K562 (cell line): Measurements from ENCODE around the gene DZIP3.

ENCODE experiments used
- FOXM1 ChIP-seq, 2 experiments: fragments of 450-650 bp in 1 of 2; sonication (generic) in 1 of 2; formaldehyde crosslinking in 1 of 2; IDR thresholded peaks; 2 replicates each; pipeline versions ENCODE4 v1.6.1 to v1.9.0; 2017 to 2022; ENCODE audit warnings: low read depth in 2 of 2, mild to moderate bottlenecking in 2 of 2, missing genetic modification reagents in 1 of 2, moderate library complexity in 1 of 2
- POLR2AphosphoS5 ChIP-seq: IDR thresholded peaks from 2 replicates; pipeline ENCODE4 v1.6.1; 2011; ENCODE audit warnings: mild to moderate bottlenecking, low read depth, low read length, moderate library complexity; ENCODE audit not compliant: control insufficient read depth, insufficient read depth
- RFX5 ChIP-seq: IDR thresholded peaks from 2 replicates; pipeline ENCODE4 v1.6.1; 2011; ENCODE audit warnings: low read depth, mild to moderate bottlenecking, improper control_type of control experiment, low read length
- TF ChIP-seq, protein P1 (sequence below): sonication (generic); formaldehyde crosslinking; IDR thresholded peaks from 2 replicates; pipeline ENCODE4 v1.8.0; 2023; ENCODE audit warnings: mild to moderate bottlenecking, missing genetic modification reagents
- TF ChIP-seq, protein P2 (sequence below), 2 experiments: IDR thresholded peaks; 2 replicates each; pipeline ENCODE4 v1.6.1; 2012; ENCODE audit warnings: improper control_type of control experiment in 2 of 2, low read depth in 2 of 2, low read length in 2 of 2, borderline replicate concordance in 1 of 2
- TF ChIP-seq, protein P3 (sequence below): IDR thresholded peaks from 2 replicates; pipeline ENCODE4 v1.6.1; 2011; ENCODE audit warnings: borderline replicate concordance, low read depth, mild to moderate bottlenecking, moderate library complexity, low read length; ENCODE audit not compliant: insufficient read depth, poor library complexity, severe bottlenecking
- TF ChIP-seq, protein P4 (sequence below), 3 experiments: IDR thresholded peaks in 2 of 3; conservative IDR thresholded peaks in 1 of 3; 2 replicates each; pipeline ENCODE4 v1.5.1; 2011 to 2012; ENCODE audit warnings: low read length in 3 of 3, mild to moderate bottlenecking in 3 of 3, control low read depth in 2 of 3, improper control_type of control experiment in 1 of 3, inconsistent platforms in 1 of 3, low read depth in 1 of 3, mixed read lengths in 1 of 3, moderate library complexity in 1 of 3; ENCODE audit not compliant: insufficient read depth in 2 of 3

DNA sequence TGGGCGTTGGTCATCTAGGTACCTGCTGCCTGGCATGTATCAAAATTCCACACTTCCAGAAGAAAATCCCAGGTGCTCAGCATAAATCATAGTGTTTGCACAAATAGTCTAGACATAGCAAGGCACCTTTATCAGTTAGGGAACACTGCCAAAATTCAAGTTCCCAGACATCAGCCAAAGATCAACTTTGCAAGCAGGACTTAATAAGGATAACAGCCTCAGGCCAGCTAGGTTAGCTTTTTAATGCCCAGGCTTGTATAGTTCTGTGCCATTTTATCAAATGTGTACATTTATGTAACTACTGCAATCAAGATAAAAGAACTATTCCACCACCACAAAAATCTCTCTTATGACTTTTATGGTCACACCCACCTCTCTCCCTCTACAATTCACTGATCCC is 30.7 kb downstream of the DZIP3 start:
- TF ChIP-seq, protein P1, sequence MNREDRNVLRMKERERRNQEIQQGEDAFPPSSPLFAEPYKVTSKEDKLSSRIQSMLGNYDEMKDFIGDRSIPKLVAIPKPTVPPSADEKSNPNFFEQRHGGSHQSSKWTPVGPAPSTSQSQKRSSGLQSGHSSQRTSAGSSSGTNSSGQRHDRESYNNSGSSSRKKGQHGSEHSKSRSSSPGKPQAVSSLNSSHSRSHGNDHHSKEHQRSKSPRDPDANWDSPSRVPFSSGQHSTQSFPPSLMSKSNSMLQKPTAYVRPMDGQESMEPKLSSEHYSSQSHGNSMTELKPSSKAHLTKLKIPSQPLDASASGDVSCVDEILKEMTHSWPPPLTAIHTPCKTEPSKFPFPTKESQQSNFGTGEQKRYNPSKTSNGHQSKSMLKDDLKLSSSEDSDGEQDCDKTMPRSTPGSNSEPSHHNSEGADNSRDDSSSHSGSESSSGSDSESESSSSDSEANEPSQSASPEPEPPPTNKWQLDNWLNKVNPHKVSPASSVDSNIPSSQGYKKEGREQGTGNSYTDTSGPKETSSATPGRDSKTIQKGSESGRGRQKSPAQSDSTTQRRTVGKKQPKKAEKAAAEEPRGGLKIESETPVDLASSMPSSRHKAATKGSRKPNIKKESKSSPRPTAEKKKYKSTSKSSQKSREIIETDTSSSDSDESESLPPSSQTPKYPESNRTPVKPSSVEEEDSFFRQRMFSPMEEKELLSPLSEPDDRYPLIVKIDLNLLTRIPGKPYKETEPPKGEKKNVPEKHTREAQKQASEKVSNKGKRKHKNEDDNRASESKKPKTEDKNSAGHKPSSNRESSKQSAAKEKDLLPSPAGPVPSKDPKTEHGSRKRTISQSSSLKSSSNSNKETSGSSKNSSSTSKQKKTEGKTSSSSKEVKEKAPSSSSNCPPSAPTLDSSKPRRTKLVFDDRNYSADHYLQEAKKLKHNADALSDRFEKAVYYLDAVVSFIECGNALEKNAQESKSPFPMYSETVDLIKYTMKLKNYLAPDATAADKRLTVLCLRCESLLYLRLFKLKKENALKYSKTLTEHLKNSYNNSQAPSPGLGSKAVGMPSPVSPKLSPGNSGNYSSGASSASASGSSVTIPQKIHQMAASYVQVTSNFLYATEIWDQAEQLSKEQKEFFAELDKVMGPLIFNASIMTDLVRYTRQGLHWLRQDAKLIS (CRISPR knock-in tag): no peak
- TF ChIP-seq, protein P2, sequence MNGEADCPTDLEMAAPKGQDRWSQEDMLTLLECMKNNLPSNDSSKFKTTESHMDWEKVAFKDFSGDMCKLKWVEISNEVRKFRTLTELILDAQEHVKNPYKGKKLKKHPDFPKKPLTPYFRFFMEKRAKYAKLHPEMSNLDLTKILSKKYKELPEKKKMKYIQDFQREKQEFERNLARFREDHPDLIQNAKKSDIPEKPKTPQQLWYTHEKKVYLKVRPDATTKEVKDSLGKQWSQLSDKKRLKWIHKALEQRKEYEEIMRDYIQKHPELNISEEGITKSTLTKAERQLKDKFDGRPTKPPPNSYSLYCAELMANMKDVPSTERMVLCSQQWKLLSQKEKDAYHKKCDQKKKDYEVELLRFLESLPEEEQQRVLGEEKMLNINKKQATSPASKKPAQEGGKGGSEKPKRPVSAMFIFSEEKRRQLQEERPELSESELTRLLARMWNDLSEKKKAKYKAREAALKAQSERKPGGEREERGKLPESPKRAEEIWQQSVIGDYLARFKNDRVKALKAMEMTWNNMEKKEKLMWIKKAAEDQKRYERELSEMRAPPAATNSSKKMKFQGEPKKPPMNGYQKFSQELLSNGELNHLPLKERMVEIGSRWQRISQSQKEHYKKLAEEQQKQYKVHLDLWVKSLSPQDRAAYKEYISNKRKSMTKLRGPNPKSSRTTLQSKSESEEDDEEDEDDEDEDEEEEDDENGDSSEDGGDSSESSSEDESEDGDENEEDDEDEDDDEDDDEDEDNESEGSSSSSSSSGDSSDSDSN (IDR thresholded peaks at IDR 0.05; ENCODE audit: borderline replicate concordance in 1 of 2, low read depth in 2 of 2, low read length in 2 of 2): no peak
- no peak for TF ChIP-seq POLR2AphosphoS5
- TF ChIP-seq RFX5: no peak
- TF ChIP-seq, protein P3, sequence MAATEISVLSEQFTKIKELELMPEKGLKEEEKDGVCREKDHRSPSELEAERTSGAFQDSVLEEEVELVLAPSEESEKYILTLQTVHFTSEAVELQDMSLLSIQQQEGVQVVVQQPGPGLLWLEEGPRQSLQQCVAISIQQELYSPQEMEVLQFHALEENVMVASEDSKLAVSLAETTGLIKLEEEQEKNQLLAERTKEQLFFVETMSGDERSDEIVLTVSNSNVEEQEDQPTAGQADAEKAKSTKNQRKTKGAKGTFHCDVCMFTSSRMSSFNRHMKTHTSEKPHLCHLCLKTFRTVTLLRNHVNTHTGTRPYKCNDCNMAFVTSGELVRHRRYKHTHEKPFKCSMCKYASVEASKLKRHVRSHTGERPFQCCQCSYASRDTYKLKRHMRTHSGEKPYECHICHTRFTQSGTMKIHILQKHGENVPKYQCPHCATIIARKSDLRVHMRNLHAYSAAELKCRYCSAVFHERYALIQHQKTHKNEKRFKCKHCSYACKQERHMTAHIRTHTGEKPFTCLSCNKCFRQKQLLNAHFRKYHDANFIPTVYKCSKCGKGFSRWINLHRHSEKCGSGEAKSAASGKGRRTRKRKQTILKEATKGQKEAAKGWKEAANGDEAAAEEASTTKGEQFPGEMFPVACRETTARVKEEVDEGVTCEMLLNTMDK: no peak
- TF ChIP-seq, protein P4, sequence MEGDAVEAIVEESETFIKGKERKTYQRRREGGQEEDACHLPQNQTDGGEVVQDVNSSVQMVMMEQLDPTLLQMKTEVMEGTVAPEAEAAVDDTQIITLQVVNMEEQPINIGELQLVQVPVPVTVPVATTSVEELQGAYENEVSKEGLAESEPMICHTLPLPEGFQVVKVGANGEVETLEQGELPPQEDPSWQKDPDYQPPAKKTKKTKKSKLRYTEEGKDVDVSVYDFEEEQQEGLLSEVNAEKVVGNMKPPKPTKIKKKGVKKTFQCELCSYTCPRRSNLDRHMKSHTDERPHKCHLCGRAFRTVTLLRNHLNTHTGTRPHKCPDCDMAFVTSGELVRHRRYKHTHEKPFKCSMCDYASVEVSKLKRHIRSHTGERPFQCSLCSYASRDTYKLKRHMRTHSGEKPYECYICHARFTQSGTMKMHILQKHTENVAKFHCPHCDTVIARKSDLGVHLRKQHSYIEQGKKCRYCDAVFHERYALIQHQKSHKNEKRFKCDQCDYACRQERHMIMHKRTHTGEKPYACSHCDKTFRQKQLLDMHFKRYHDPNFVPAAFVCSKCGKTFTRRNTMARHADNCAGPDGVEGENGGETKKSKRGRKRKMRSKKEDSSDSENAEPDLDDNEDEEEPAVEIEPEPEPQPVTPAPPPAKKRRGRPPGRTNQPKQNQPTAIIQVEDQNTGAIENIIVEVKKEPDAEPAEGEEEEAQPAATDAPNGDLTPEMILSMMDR (IDR thresholded peaks at IDR 0.05 in 2 of 3, conservative IDR thresholded peaks at IDR 0.05 in 1 of 3; ENCODE audit: insufficient read depth in 2 of 3, low read depth in 1 of 3, low read length in 3 of 3): no peak
- TF ChIP-seq FOXM1 (IDR thresholded peaks at IDR 0.05; ENCODE audit: low read depth): no peak
- no peak for TF ChIP-seq FOXM1 (CRISPR knock-in tag; IDR thresholded peaks at IDR 0.05; ENCODE audit: low read depth)
